GM11168 (cell line): ENCODE measurements around the gene CYTH4.
"Not testable (repeated sequence)": the region's sequence is repeated elsewhere in the genome, so short reads cannot be mapped to it uniquely, and the experiment has no call there.

Experiments used
- in situ Hi-C: fragments of 300-500 bp; cut with MboI; formaldehyde crosslinking; loops from one replicate; pipeline ENCODE4 v1.12.0; 2022; ENCODE audit warnings: low sequenced_read_pairs; ENCODE audit not compliant: unreplicated experiment

The CYTH4 gene

GRCh38 chr22:37324340-37325038 is 42.2 kb downstream of the CYTH4 start:
- in situ Hi-C loops = loop anchor here (5.0 kb wide), 1 partner anchor 123 kb away; no protein-coding TSS in a partner anchor

GRCh38 chr22:37325039-37325395 is 42.7 kb downstream of the CYTH4 start:
- in situ Hi-C loops = no loop called here

- in situ Hi-C loops = no loop called here
These were observed 44.4 kb downstream of the CYTH4 start for GRCh38 chr22:37326726-37327125.

- in situ Hi-C loops = no loop called here
These were observed 45.7 kb downstream of the CYTH4 start for GRCh38 chr22:37328017-37328416.

GRCh38 chr22:37328538-37329237 is 46.4 kb downstream of the CYTH4 start:
- in situ Hi-C loops = not testable (repeated sequence)

GRCh38 chr22:37329238-37330140 is 47.2 kb downstream of the CYTH4 start:
- in situ Hi-C loops = no loop called here

- in situ Hi-C loops = no loop called here
These were observed 48.1 kb downstream of the CYTH4 start for GRCh38 chr22:37330200-37331033.

GRCh38 chr22:37331034-37331428 is 48.7 kb downstream of the CYTH4 start:
- in situ Hi-C loops = no loop called here

GRCh38 chr22:37331856-37332536 is 49.7 kb downstream of the CYTH4 start:
- in situ Hi-C loops = no loop called here

GRCh38 chr22:37333724-37334460 is 51.6 kb downstream of the CYTH4 start:
- in situ Hi-C loops = no loop called here

GRCh38 chr22:37334461-37334858 is 52.2 kb downstream of the CYTH4 start:
- in situ Hi-C loops = no loop called here

- in situ Hi-C loops = no loop called here
These were observed 52.8 kb downstream of the CYTH4 start for GRCh38 chr22:37334859-37335805.

- in situ Hi-C loops = no loop called here
These were observed 53.5 kb downstream of the CYTH4 start for GRCh38 chr22:37335806-37336199.

- in situ Hi-C loops = no loop called here
These were observed 54.3 kb downstream of the CYTH4 start for GRCh38 chr22:37336579-37336978.

GRCh38 chr22:37337204-37337943 is 55.1 kb downstream of the CYTH4 start:
- in situ Hi-C loops = no loop called here

GRCh38 chr22:37338539-37339246 is 56.4 kb downstream of the CYTH4 start:
- in situ Hi-C loops = no loop called here
